B cell (primary cell): ENCODE measurements around the gene MAP3K12. TPM values are rescaled to one million over a fixed set of nuclear protein-coding genes. Genes with fewer than 3 reads are reported as not detected.

Experiments
- ATAC-seq: fragments of 200-7000 bp; cut with Tn5 transposase; one replicate; pipeline ENCODE4 v1.10.0; 2021; ENCODE audit warnings: low read depth, mild to moderate bottlenecking, moderate number of reproducible peaks, moderate library complexity
- CTCF ChIA-PET: fragments of 350-600 bp; sonication (Branson Sonifier 250); formaldehyde crosslinking; loops from one replicate; lab custom pipeline; 2021; ENCODE audit warnings: antibody characterized with exemption, inconsistent platforms; lab: Charles Lee
- POLR2A ChIA-PET: fragments of 350-600 bp; sonication (Branson Sonifier 250); formaldehyde crosslinking; loops from one replicate; lab custom pipeline; 2021; ENCODE audit warnings: antibody characterized with exemption; lab: Charles Lee
- DNase-seq: peaks from one replicate; pipeline ENCODE4 v3.0.0; 2013
- H2AFZ ChIP-seq: 2 replicates; pipeline ENCODE4 v1.6.1; 2012; ENCODE audit warnings: mild to moderate bottlenecking, low read depth, low read length; ENCODE audit not compliant: insufficient read depth, poor library complexity, severe bottlenecking
- H3K27ac ChIP-seq, 2 donors: 1 replicate in 1 of 2; 2 replicates in 1 of 2; pipeline ENCODE4 v1.5.1; 2012 to 2013; ENCODE audit warnings: low read length in 2 of 2, mild to moderate bottlenecking in 2 of 2, moderate library complexity in 1 of 2
- H3K27me3 ChIP-seq, 4 experiments: fragments of 200-600 bp in 1 of 4; sonication (generic) in 1 of 4; replicated peaks in 1 of 4; 1 replicate in 2 of 4; 2 replicates in 2 of 4; pipeline versions ENCODE4 v1.6.1 to v1.7.0; 2013 to 2016; ENCODE audit warnings: low read length in 3 of 4, mild to moderate bottlenecking in 2 of 4, mixed read lengths in 1 of 4, moderate library complexity in 1 of 4; ENCODE audit not compliant: insufficient read depth in 4 of 4, control insufficient read depth in 3 of 4; ENCODE audit errors: control extremely low read depth in 1 of 4
- H3K36me3 ChIP-seq, 2 experiments: replicated peaks in 1 of 2; 1 replicate in 1 of 2; 2 replicates in 1 of 2; pipeline versions ENCODE4 v1.6.1 to v1.7.1; 2013; ENCODE audit warnings: low read length in 1 of 2; ENCODE audit not compliant: insufficient read depth in 2 of 2, control insufficient read depth in 1 of 2; ENCODE audit errors: control extremely low read depth in 1 of 2, extremely low read depth in 1 of 2
- H3K4me1 ChIP-seq, 2 donors: fragments of 200-600 bp in 1 of 2; sonication (generic) in 1 of 2; 1 replicate in 1 of 2; 2 replicates in 1 of 2; pipeline versions ENCODE4 v1.5.1 to v1.6.1; 2013 to 2017; ENCODE audit warnings: low read length in 2 of 2; ENCODE audit not compliant: control insufficient read depth in 2 of 2, insufficient read depth in 2 of 2
- H3K4me2 ChIP-seq: replicated peaks from 2 replicates; pipeline ENCODE3; 2012; ENCODE audit warnings: mild to moderate bottlenecking, low read depth, low read length; ENCODE audit not compliant: poor library complexity, severe bottlenecking
- H3K4me3 ChIP-seq, 5 experiments: fragments of 200-600 bp in 1 of 5; sonication (generic) in 1 of 5; 1 replicate in 3 of 5; 2 replicates in 2 of 5; pipeline versions ENCODE4 v1.5.1 to v1.7.0; 2011 to 2016; ENCODE audit warnings: low read length in 4 of 5, mild to moderate bottlenecking in 4 of 5, low read depth in 2 of 5, control low read depth in 1 of 5, moderate library complexity in 1 of 5; ENCODE audit not compliant: insufficient read depth in 1 of 5; ENCODE audit errors: control extremely low read depth in 1 of 5, extremely low read depth in 1 of 5
- H3K79me2 ChIP-seq: fragments of 200-600 bp; sonication (generic); one replicate; pipeline ENCODE4 v1.6.0; 2016; ENCODE audit warnings: low read length; ENCODE audit not compliant: control insufficient read depth, insufficient read depth
- H3K9ac ChIP-seq: fragments of 200-600 bp; sonication (generic); 2 replicates; pipeline ENCODE4 v1.6.1; 2017; ENCODE audit warnings: mild to moderate bottlenecking, low read length, moderate library complexity
- H3K9me3 ChIP-seq, 3 donors: one replicate each; pipeline versions ENCODE4 v1.6.1 to v1.7.1; 2013; ENCODE audit warnings: low read length in 2 of 3; ENCODE audit not compliant: control insufficient read depth in 2 of 3, insufficient read depth in 1 of 3; ENCODE audit errors: control extremely low read depth in 1 of 3
- H4K20me1 ChIP-seq: 2 replicates; pipeline ENCODE4 v1.6.0; 2012; ENCODE audit warnings: mild to moderate bottlenecking, low read length; ENCODE audit not compliant: insufficient read depth, control insufficient read depth, poor library complexity, severe bottlenecking
- H3K27ac Mint-ChIP-seq: one replicate; pipeline ENCODE4 v1.8.0; 2021; ENCODE audit warnings: mixed read lengths
- H3K27me3 Mint-ChIP-seq: one replicate; pipeline ENCODE4 v1.8.0; 2021; ENCODE audit warnings: mixed read lengths
- H3K4me1 Mint-ChIP-seq: one replicate; pipeline ENCODE4 v1.8.0; 2021; ENCODE audit warnings: mixed read lengths
- H3K4me3 Mint-ChIP-seq: one replicate; pipeline ENCODE4 v1.8.0; 2021; ENCODE audit warnings: mixed read lengths
- H3K9me3 Mint-ChIP-seq: one replicate; pipeline ENCODE4 v1.8.0; 2022; ENCODE audit warnings: mixed read lengths; ENCODE audit not compliant: insufficient read depth
- EZH2 ChIP-seq: IDR thresholded peaks from 2 replicates; pipeline ENCODE4 v1.6.1; 2012; ENCODE audit warnings: borderline replicate concordance, low read depth, mild to moderate bottlenecking, moderate library complexity, low read length; ENCODE audit not compliant: insufficient read depth, poor library complexity, severe bottlenecking
- WGBS: methylation state at CpG from one replicate; pipeline ENCODE4 v1.1.5; 2013; ENCODE audit warnings: missing lambda C conversion rate; ENCODE audit not compliant: insufficient coverage; 5-methylcytosine and 5-hydroxymethylcytosine counted together
- intact Hi-C: fragments of 100-400 bp; cut with micrococcal nuclease; formaldehyde crosslinking; loops from one replicate; pipeline ENCODE4 v1.10.0; 2022
- polyA plus RNA-seq: library from polyadenylated mRNA; depleted of rRNA; stranded (reverse); fragments of >200 nt; gene quantifications from 2 replicates; pipeline ENCODE4 v1.2.3, GENCODE V29; 2012
- total RNA-seq, 2 donors: library from RNA; stranded (reverse); fragments of 120-200 nt in 1 of 2; gene quantifications; 1 replicate in 1 of 2; 2 replicates in 1 of 2; pipeline versions ENCODE4 v1.2.3 to v1.2.4, GENCODE V29; 2013 to 2022
- TF ChIP-seq, protein P1 (sequence below): fragments of 200-600 bp; IDR thresholded peaks from one replicate; pipeline ENCODE4 v1.8.0; 2022; ENCODE audit warnings: antibody characterized with exemption, mild to moderate bottlenecking

Gene MAP3K12
- total and polyA plus RNA-seq, 2 donors (not counting 1 experiment from before 2014, with no cell fraction given) = 15.0 to 17.0 TPM

DNA sequence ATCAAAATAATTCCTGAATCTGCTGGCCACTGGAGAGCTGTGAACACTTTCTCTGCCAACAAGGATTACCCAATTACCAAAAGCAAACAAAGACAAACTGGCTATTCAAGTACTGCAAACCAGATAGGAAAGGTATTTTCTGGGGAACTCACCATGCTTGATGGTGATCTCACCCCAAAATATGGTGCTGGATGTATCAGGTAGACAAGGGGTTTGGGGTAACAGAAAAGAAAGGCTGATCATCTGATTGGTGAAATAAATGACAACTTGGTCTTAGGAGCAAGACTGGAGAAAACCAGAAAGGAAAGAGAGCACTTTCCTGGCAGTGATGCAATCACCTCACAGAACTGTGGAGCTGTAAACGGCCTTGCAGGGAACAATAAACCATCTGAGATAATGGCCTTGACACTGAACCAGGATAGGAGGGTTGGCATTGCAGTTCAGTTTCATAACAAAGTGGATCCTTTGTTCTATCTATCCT is 39.0 kb upstream of the MAP3K12 start:
- ATAC-seq = no peak
- POLR2A ChIA-PET = no interaction called here

DNA sequence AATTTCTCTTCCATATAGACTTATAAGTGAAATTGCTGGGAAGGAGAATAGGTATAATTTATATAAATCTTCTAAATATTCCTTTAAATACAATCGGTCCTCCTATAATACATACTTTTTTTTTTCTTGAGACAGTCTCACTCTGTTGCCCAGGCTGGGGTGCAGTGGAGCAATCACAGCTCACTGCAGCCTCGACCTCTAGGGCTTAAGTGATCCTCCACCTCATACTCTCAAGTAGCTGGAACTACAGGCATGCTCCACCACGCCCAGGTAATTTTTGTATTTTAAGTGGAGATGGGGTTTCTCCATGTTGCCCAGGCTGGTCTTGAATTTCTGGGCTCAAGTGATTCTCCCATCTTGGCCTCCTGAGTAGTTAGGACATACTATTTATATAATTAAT is 37.7 kb upstream of the MAP3K12 start:
- ATAC-seq (no peak), DNase-seq (no peak)
- CTCF ChIA-PET = no interaction called here
- H2AFZ ChIP-seq = no peak overlapping the region
- POLR2A ChIA-PET = no interaction called here
- 100% methylated on average over 1 of the region's 3 CpGs for WGBS
- H4K20me1 ChIP-seq = no peaks in the 10 kb centered on the region
- no peaks in the 10 kb centered on the region for H3K27me3 ChIP-seq
- H3K4me1 ChIP-seq = no peaks in the 10 kb centered on the region
- no peak overlapping the region for H3K27ac Mint-ChIP-seq
- intact Hi-C loops = no loop called here
- H3K4me3 ChIP-seq = no peak overlapping the region
- no peak overlapping the region for H3K4me3 Mint-ChIP-seq
- H3K9me3 Mint-ChIP-seq = no peaks in the 10 kb centered on the region
- H3K4me1 Mint-ChIP-seq = no peaks in the 10 kb centered on the region
- no peak overlapping the region for H3K4me2 ChIP-seq
- no peak overlapping the region for H3K9ac ChIP-seq
- H3K27me3 Mint-ChIP-seq = no peaks in the 10 kb centered on the region
- TF ChIP-seq, protein P1, sequence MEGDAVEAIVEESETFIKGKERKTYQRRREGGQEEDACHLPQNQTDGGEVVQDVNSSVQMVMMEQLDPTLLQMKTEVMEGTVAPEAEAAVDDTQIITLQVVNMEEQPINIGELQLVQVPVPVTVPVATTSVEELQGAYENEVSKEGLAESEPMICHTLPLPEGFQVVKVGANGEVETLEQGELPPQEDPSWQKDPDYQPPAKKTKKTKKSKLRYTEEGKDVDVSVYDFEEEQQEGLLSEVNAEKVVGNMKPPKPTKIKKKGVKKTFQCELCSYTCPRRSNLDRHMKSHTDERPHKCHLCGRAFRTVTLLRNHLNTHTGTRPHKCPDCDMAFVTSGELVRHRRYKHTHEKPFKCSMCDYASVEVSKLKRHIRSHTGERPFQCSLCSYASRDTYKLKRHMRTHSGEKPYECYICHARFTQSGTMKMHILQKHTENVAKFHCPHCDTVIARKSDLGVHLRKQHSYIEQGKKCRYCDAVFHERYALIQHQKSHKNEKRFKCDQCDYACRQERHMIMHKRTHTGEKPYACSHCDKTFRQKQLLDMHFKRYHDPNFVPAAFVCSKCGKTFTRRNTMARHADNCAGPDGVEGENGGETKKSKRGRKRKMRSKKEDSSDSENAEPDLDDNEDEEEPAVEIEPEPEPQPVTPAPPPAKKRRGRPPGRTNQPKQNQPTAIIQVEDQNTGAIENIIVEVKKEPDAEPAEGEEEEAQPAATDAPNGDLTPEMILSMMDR = no peak
- no peak for TF ChIP-seq EZH2
- H3K36me3 ChIP-seq = peaks cover 14 to 70% of the 10 kb centered on the region in 2 experiments
- no peak overlapping the region for H3K27ac ChIP-seq
- H3K9me3 ChIP-seq = no peaks in the 10 kb centered on the region
- H3K79me2 ChIP-seq = no peaks in the 10 kb centered on the region

More for the DNA sequence above, 39.0 kb upstream of the MAP3K12 start:
- Histone ChIP-seq H3K27me3 (no peaks in the 10 kb centered on the region), H3K36me3 (peaks cover 7 to 66% of the 10 kb centered on the region in 2 experiments), H4K20me1 (no peaks in the 10 kb centered on the region), H2AFZ (no peak overlapping the region), H3K4me2 (no peak overlapping the region), H3K79me2 (no peaks in the 10 kb centered on the region), H3K9ac (no peak overlapping the region), H3K4me1 (no peaks in the 10 kb centered on the region), H3K4me3 (no peak overlapping the region), H3K27ac (no peak overlapping the region), H3K9me3 (no peaks in the 10 kb centered on the region)
- WGBS = 71% methylated on average over 1 of the region's 1 CpG
- Mint-ChIP-seq H3K4me3 (no peak overlapping the region), H3K4me1 (no peaks in the 10 kb centered on the region), H3K27ac (no peak overlapping the region), H3K27me3 (no peaks in the 10 kb centered on the region), H3K9me3 (no peaks in the 10 kb centered on the region)
- CTCF ChIA-PET = interaction anchor here (1.3 kb wide), 1 partner anchor 138 kb away, joined by 4 read pairs; the partner anchor contains the start of gene ATP5MC2
- DNase-seq = no peak
- no peak for TF ChIP-seq EZH2
- TF ChIP-seq, protein P1 = no peak
- intact Hi-C loops = no loop called here
